ENCODE measurements around the gene TPPP3. TPM values are rescaled to one million over a fixed set of nuclear protein-coding genes. Genes with fewer than 3 reads are reported as not detected.

Gene TPPP3
- polyA plus RNA-seq, 1 of the 3 experiments (the other 2 are of a cell fraction) = 33.5 TPM

DNA sequence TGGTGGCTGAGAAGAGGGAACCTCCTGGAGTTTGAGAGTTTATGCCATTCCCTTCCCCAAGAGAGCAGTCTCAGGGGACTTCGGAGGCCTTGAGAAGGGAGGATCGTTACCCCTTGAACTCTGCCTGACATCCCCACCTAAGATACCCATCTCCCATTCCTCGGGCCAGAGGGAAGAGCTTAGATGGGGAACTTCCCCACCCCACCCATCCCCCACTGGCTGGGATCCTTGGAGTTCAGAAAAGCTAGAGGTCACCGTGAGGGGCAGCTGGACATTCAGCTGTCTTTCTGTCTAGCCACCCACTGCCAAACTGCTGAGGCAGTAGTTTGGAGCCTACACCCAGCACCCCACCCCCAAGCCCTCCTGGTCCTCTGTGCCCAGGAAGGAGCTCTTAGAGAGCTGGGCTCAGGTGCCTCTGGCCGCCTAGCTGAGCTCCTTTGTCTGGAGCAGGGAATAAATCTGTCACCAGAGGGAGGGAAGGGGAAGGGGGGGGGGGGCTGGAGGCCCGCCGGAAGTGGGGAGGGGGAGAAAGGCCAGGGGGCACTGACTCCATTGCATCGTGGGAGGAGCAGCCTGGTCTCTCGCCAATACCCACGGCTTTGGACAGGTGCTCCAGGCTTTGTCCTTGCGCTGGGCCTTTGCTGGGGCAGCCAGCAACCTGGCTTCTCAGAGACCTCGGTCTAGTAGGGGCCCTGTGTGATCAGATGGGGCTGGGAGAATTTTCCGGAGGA lies 38.6 kb upstream of the TPPP3 start:
- 74% methylated on average over 9 of the region's 13 CpGs for WGBS (ENCODE audit: low lambda C conversion rate)
- H3K4me1 ChIP-seq (ENCODE audit: control insufficient read depth in 1 of 2, insufficient read depth in 2 of 2, low read depth in 1 of 2, low read length in 1 of 2) = peaks cover 0 to 12% of the 10 kb centered on the region in 2 experiments; a peak in 1 of 4 replicates
- no peaks in the 10 kb centered on the region for H3F3A ChIP-seq (replicated peaks; ENCODE audit: insufficient read depth)
- H3K4me2 ChIP-seq = peak overlapping the region; percentile 66; the same call in 1 of the 2 replicates
- POLR2A ChIA-PET = interaction anchor here (0.8 to 1.1 kb wide), 2 partner anchors 10 to 13 kb away, joined by 3 read pairs; no protein-coding TSS in a partner anchor
- CTCF ChIA-PET = interaction anchor here (1.0 to 3.1 kb wide), 7 partner anchors 15 to 105 kb away, joined by 3 to 16 read pairs (median 6); partner anchors contain the start of genes ATP6V0D1, LRRC36 and ZDHHC1
- H3K36me3 ChIP-seq (replicated peaks in 1 of 2; ENCODE audit: control insufficient read depth in 1 of 2, insufficient read depth in 2 of 2, low read length in 1 of 2) = peaks cover 0 to 2% of the 10 kb centered on the region in 2 experiments
- H2AFZ ChIP-seq (ENCODE audit: low read depth) = no peak overlapping the region
- no peaks in the 10 kb centered on the region for H3K9me2 ChIP-seq
- H3K4me3 ChIP-seq (ENCODE audit: low read depth in 2 of 2, low read length in 1 of 2) = peak overlapping the region; percentile 40 to 43; a peak in 2 of 4 replicates
- no peaks in the 10 kb centered on the region for H3K79me2 ChIP-seq (ENCODE audit: insufficient read depth)
- no peaks in the 10 kb centered on the region; the same call in 1 of the 2 replicates for H3K27me3 ChIP-seq (ENCODE audit: insufficient read depth)
- DNase-seq = peak; percentile 51
- H3K9me3 ChIP-seq = no peaks in the 10 kb centered on the region
- no peak overlapping the region for H3K9ac ChIP-seq
- no peak overlapping the region for H3K27ac ChIP-seq (ENCODE audit: low read depth in 2 of 2, low read length in 1 of 2)
- TF ChIP-seq YY1 (IDR thresholded peaks at IDR 0.05; ENCODE audit: low read depth) = no peak
- TF ChIP-seq, protein P1, sequence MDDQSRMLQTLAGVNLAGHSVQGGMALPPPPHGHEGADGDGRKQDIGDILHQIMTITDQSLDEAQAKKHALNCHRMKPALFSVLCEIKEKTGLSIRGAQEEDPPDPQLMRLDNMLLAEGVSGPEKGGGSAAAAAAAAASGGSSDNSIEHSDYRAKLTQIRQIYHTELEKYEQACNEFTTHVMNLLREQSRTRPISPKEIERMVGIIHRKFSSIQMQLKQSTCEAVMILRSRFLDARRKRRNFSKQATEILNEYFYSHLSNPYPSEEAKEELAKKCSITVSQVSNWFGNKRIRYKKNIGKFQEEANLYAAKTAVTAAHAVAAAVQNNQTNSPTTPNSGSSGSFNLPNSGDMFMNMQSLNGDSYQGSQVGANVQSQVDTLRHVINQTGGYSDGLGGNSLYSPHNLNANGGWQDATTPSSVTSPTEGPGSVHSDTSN (IDR thresholded peaks at IDR 0.05) = no peak
- TF ChIP-seq, protein P2, sequence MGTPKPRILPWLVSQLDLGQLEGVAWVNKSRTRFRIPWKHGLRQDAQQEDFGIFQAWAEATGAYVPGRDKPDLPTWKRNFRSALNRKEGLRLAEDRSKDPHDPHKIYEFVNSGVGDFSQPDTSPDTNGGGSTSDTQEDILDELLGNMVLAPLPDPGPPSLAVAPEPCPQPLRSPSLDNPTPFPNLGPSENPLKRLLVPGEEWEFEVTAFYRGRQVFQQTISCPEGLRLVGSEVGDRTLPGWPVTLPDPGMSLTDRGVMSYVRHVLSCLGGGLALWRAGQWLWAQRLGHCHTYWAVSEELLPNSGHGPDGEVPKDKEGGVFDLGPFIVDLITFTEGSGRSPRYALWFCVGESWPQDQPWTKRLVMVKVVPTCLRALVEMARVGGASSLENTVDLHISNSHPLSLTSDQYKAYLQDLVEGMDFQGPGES (IDR thresholded peaks at IDR 0.05; ENCODE audit: low read depth, low read length) = no peak
- TF ChIP-seq NFIC (IDR thresholded peaks at IDR 0.05; ENCODE audit: borderline replicate concordance) = no peak
- TF ChIP-seq, protein P3, sequence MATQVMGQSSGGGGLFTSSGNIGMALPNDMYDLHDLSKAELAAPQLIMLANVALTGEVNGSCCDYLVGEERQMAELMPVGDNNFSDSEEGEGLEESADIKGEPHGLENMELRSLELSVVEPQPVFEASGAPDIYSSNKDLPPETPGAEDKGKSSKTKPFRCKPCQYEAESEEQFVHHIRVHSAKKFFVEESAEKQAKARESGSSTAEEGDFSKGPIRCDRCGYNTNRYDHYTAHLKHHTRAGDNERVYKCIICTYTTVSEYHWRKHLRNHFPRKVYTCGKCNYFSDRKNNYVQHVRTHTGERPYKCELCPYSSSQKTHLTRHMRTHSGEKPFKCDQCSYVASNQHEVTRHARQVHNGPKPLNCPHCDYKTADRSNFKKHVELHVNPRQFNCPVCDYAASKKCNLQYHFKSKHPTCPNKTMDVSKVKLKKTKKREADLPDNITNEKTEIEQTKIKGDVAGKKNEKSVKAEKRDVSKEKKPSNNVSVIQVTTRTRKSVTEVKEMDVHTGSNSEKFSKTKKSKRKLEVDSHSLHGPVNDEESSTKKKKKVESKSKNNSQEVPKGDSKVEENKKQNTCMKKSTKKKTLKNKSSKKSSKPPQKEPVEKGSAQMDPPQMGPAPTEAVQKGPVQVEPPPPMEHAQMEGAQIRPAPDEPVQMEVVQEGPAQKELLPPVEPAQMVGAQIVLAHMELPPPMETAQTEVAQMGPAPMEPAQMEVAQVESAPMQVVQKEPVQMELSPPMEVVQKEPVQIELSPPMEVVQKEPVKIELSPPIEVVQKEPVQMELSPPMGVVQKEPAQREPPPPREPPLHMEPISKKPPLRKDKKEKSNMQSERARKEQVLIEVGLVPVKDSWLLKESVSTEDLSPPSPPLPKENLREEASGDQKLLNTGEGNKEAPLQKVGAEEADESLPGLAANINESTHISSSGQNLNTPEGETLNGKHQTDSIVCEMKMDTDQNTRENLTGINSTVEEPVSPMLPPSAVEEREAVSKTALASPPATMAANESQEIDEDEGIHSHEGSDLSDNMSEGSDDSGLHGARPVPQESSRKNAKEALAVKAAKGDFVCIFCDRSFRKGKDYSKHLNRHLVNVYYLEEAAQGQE (IDR thresholded peaks at IDR 0.05; ENCODE audit: low read depth, low read length) = no peak
- no peak for TF ChIP-seq RXRA (IDR thresholded peaks at IDR 0.05; ENCODE audit: borderline replicate concordance, low read depth)
- TF ChIP-seq RCOR1 (IDR thresholded peaks at IDR 0.05; ENCODE audit: low read length) = no peak
- H4K20me1 ChIP-seq (ENCODE audit: insufficient read depth) = no peaks in the 10 kb centered on the region
